HG02973 (cell line): ENCODE measurements around the gene CRTC3.

ENCODE experiments used
- ATAC-seq: cut with Tn5 transposase; IDR thresholded peaks from one replicate; pipeline ENCODE4 v1.9.1; 2021; ENCODE audit warnings: moderate library complexity; ENCODE audit not compliant: unreplicated experiment

The CRTC3 gene

DNA sequence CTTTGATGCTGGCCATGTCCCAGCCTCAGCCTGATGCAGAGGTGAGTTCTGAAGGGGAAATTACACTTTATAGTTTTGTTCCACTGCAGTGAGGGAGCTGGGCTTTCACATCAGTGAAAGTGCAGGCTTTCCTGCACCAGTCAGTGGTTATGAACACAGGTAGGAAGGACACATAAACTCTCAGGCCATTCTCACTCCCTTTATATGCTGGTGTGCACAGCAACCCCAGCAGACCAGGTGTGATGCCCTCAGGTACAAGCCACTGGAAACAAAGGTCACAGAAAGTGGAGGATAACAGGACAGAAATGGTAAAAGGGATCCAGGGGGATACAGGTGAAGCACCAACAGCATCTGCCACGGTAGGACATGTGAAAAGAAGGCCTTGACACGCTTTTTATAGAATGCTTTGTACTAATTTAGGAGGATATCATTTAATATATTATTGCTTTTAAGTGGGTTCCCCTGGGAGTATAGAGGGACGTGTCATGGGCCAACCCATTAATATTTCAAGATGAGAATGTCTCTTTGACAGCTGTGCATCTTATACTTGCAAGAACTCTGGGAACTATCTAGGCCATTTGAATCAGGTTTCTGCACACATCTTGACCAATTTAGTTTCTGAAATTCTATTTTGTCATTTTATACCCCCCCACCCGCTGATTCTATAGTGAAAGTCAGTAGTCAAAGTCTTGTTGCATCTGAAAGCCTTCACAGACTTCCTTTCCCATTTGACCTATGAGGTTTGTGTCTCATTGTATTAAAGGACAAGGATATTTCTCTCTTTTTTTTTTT lies 162.5 kb downstream of the CRTC3 start:
- peak; percentile 74 for ATAC-seq
